Stomach (tissue), 9 donors: Measurements from ENCODE around the gene SIRT3. TPM values are rescaled to one million over a fixed set of nuclear protein-coding genes. Genes with fewer than 3 reads are reported as not detected.
"Not testable (repeated sequence)": the region's sequence is repeated elsewhere in the genome, so short reads cannot be mapped to it uniquely, and the experiment has no call there.

ENCODE experiments used
- DNase-seq, 2 donors: peaks; one replicate each; pipeline versions ENCODE4 v3.0.0 to v3.0.0-alpha.2; 2013 to 2019
- H3K27ac ChIP-seq, 5 donors: fragments of 200-600 bp in 4 of 5; sonication (generic) in 4 of 5; one replicate each; pipeline ENCODE4 v1.5.1; 2013 to 2019; ENCODE audit warnings: mild to moderate bottlenecking in 1 of 5, moderate library complexity in 1 of 5
- H3K27me3 ChIP-seq, 3 donors: fragments of 200-600 bp; sonication (generic); one replicate each; pipeline ENCODE4 v1.5.1; 2017 to 2019; ENCODE audit warnings: mixed run types in 1 of 3
- H3K36me3 ChIP-seq, 4 donors: fragments of 200-600 bp; sonication (generic); 1 replicate in 3 of 4; 2 replicates in 1 of 4; pipeline ENCODE4 v1.5.1; 2016 to 2019
- H3K4me1 ChIP-seq, 4 donors: fragments of 200-600 bp; sonication (generic); one replicate each; pipeline ENCODE4 v1.5.1; 2016 to 2019
- H3K4me3 ChIP-seq, 4 donors: fragments of 200-600 bp; sonication (generic) in 3 of 4; one replicate each; pipeline ENCODE4 v1.5.1; 2016 to 2019; ENCODE audit warnings: mild to moderate bottlenecking in 1 of 4
- H3K9me3 ChIP-seq, 4 donors: fragments of 200-600 bp; sonication (generic); one replicate each; pipeline ENCODE4 v1.5.1; 2016 to 2019
- WGBS, 5 donors: extraction: QIAGEN DNeasy Blood & Tissue Kit in 3 of 5; methylation state at CpG; one replicate each; pipeline versions ENCODE4 v1.1.5 to v1.1.7; 2013 to 2018; 5-methylcytosine and 5-hydroxymethylcytosine counted together
- intact Hi-C: fragments of 100-400 bp; cut with DNase I; formaldehyde crosslinking; loops from one replicate; pipeline ENCODE4 v1.15.1; 2023; ENCODE audit warnings: low total_unique reads
- polyA plus RNA-seq, 3 donors: library from polyadenylated mRNA; stranded (reverse); fragments of 200-250 nt; gene quantifications; one replicate each; pipeline ENCODE4 v1.2.3, GENCODE V29; 2013
- total RNA-seq, 5 donors: library from RNA; depleted of rRNA; stranded (reverse); fragments of >200 nt; gene quantifications; one replicate each; pipeline versions ENCODE4 v1.1.0 to v1.2.3, GENCODE V29; 2014 to 2016
- TF ChIP-seq, protein P1 (sequence below), 7 experiments: fragments of 450-650 bp in 4 of 7; fragments of 200-600 bp in 3 of 7; sonication (generic) in 3 of 7; IDR thresholded peaks; one replicate each; pipeline ENCODE4 v1.5.1; 2016 to 2019; ENCODE audit warnings: antibody characterized with exemption in 7 of 7, control low read depth in 2 of 7, mild to moderate bottlenecking in 1 of 7
- donor health status: healthy with polysubstance abuse.
- donor health status: Bipolar disorder and iron deficiency.
- donor health status: healthy.

The SIRT3 gene
- total and polyA plus RNA-seq, 8 donors, result 5.4 to 63.7 (median 12.3) TPM

DNA sequence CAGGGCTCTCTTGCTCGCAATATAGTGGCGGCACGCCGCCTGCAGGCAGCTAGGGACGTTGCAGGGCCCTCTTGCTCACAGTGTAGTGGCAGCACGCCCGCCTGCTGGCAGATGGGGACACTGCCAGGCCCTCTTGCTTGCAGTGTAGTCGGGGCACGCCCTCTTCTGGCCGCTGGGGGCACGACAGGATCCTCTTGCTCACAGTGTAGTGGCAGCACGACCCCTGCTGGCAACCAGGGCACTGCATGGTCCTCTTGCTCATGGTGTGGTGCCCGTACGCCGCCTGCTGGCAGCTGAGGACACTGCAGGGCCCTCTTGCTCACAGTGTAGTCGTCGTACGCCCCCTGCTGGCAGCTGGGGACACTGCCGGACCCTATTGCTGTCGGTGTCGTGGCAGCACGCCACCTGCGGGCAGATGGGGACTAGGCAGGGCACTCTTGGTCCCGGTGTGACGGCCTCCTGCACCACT, 46.3 kb downstream of the SIRT3 start:
- WGBS, 5 donors, result 55 to 70% (median 63%) methylated on average over 4 to 10 of the region's 25 CpGs
- H3K9me3 ChIP-seq, H3K27ac ChIP-seq, H3K36me3 ChIP-seq, H3K27me3 ChIP-seq, H3K4me3 ChIP-seq, intact Hi-C loops, H3K4me1 ChIP-seq: not testable (repeated sequence)
- DNase-seq, result peak in 1 of 2 donors; percentile 26
- TF ChIP-seq, protein P1, sequence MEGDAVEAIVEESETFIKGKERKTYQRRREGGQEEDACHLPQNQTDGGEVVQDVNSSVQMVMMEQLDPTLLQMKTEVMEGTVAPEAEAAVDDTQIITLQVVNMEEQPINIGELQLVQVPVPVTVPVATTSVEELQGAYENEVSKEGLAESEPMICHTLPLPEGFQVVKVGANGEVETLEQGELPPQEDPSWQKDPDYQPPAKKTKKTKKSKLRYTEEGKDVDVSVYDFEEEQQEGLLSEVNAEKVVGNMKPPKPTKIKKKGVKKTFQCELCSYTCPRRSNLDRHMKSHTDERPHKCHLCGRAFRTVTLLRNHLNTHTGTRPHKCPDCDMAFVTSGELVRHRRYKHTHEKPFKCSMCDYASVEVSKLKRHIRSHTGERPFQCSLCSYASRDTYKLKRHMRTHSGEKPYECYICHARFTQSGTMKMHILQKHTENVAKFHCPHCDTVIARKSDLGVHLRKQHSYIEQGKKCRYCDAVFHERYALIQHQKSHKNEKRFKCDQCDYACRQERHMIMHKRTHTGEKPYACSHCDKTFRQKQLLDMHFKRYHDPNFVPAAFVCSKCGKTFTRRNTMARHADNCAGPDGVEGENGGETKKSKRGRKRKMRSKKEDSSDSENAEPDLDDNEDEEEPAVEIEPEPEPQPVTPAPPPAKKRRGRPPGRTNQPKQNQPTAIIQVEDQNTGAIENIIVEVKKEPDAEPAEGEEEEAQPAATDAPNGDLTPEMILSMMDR (IDR thresholded peaks at IDR 0.05), result peak in 1 of 7 experiments; percentile 21

DNA sequence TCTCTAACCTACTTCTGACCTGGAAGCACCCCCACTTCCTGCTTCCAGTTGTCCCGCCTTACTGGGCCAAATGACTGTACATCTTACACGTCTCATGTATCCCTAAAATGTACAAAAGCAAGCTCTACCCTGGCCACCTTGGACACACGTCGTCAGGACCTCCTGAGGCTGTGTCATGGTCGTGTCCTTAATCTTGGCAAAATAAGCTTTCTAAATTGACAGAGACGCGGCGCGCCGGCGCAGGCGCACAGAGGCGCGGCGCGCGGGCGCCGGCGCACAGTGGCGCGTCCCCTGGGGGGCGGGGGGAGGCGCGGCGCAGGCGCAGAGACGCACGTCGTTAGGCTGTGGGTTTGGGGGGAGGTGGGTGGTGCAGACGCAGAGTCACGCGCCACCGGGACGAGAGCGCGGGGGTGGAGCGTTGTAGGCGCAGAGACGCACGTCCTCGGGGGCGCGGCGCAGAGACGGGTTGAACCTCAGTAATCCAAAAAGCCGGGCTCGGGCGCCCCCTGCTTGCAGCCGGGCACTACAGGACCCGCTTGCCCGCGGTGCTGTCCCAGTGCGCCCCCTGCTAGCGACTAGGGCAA, 46.9 kb downstream of the SIRT3 start:
- H3K36me3 ChIP-seq, H3K27me3 ChIP-seq, H3K27ac ChIP-seq, H3K4me3 ChIP-seq, intact Hi-C loops, H3K9me3 ChIP-seq, H3K4me1 ChIP-seq: not testable (repeated sequence)
- WGBS, 5 donors, result 80 to 85% (median 81%) methylated on average over 28 to 53 of the region's 55 CpGs
- peak in 1 of 2 donors; percentile 24 for DNase-seq

DNA sequence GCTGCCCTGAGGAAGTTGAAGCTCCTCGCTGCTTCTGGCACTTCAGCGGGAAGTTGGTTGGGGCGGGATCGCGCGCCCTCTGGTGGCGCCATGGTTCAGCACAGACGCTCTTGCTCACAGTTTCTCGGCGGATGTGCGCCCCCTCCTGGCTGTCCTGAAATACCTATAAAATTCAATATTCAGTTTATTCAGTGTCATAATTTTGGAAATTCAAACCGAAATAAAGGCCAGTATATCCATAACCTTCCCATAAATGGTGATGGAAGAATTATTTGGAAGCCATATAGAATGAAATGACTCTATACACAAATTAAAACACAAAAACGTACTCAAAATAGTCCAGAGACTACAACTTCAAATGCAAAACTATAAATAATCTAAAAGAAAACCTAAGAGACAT, 55.9 kb downstream of the SIRT3 start:
- WGBS, 5 donors, result 0% methylated on average over 1 to 4 of the region's 13 CpGs; no CpG with 5 or more reads in 1 of the 5 donors
- TF ChIP-seq, protein P1 (IDR thresholded peaks at IDR 0.05), result peak in 1 of 7 experiments; percentile 16
- H3K27me3 ChIP-seq, H3K4me3 ChIP-seq, intact Hi-C loops, H3K9me3 ChIP-seq, H3K4me1 ChIP-seq, H3K36me3 ChIP-seq, DNase-seq, H3K27ac ChIP-seq: not testable (repeated sequence)

Other genes with a start within 250 kb of the SIRT3 start
- gene SCGB1C1, start 43.3 kb downstream of the SIRT3 start, total RNA-seq, result not detected
- not detected for gene SCGB1C1, start 43.3 kb downstream of the SIRT3 start, polyA plus RNA-seq
- 10 to 100 TPM in 4 of 5 donors, 1 to 10 TPM in 1; 7.0 to 36.5 (median 25.0) TPM for gene BET1L, start 28.9 kb downstream of the SIRT3 start, total RNA-seq
- 10 to 100 TPM; 21.8 to 38.3 (median 28.1) TPM for gene BET1L, start 28.9 kb downstream of the SIRT3 start, polyA plus RNA-seq
- 100 to 1,000 TPM in 2 of 5 donors, 10 to 100 TPM in 3; 45.2 to 262 (median 72.3) TPM for gene RIC8A, start 28.6 kb downstream of the SIRT3 start, total RNA-seq
- gene RIC8A, start 28.6 kb downstream of the SIRT3 start, polyA plus RNA-seq, result 10 to 100 TPM; 39.2 to 60.8 (median 53.5) TPM
- gene PSMD13, start 634 bp upstream of the SIRT3 start, total RNA-seq, result 100 to 1,000 TPM in 2 of 5 donors, 10 to 100 TPM in 3; 36.2 to 132 (median 64.9) TPM
- 100 to 1,000 TPM; 116 to 126 (median 123) TPM for gene PSMD13, start 634 bp upstream of the SIRT3 start, polyA plus RNA-seq
- gene NLRP6, start 42.1 kb upstream of the SIRT3 start, total RNA-seq, result 1 to 10 TPM in 1 of 5 donors, under 1 TPM in 2, not detected in 2; 0.45 to 3.6 (median 0.55) TPM
- under 1 TPM in 2 of 3 donors, not detected in 1; 0.08 to 0.12 TPM for gene NLRP6, start 42.1 kb upstream of the SIRT3 start, polyA plus RNA-seq
- gene PGGHG, start 52.8 kb upstream of the SIRT3 start, total RNA-seq, result 10 to 100 TPM in 4 of 5 donors, 1 to 10 TPM in 1; 3.5 to 34.8 (median 11.9) TPM
- gene PGGHG, start 52.8 kb upstream of the SIRT3 start, polyA plus RNA-seq, result 10 to 100 TPM; 14.4 to 44.0 (median 20.7) TPM
- gene IFITM5, start 63.2 kb upstream of the SIRT3 start, total RNA-seq, result under 1 TPM in 1 of 5 donors, not detected in 4; 0.73 TPM
- gene IFITM5, start 63.2 kb upstream of the SIRT3 start, polyA plus RNA-seq, result not detected
- gene IFITM2, start 71.5 kb upstream of the SIRT3 start, total RNA-seq, result 10 to 100 TPM in 4 of 5 donors, 1 to 10 TPM in 1; 8.8 to 61.7 (median 12.9) TPM
- gene IFITM2, start 71.5 kb upstream of the SIRT3 start, polyA plus RNA-seq, result 100 to 1,000 TPM; 276 to 394 (median 344) TPM
- gene IFITM1, start 77.7 kb upstream of the SIRT3 start, total RNA-seq, result 10 to 100 TPM in 4 of 5 donors, 1 to 10 TPM in 1; 7.0 to 59.8 (median 17.3) TPM
- gene IFITM1, start 77.7 kb upstream of the SIRT3 start, polyA plus RNA-seq, result 100 to 1,000 TPM in 2 of 3 donors, 10 to 100 TPM in 1; 79.9 to 224 (median 119) TPM
- gene IFITM3, start 84.5 kb upstream of the SIRT3 start, total RNA-seq, result 100 to 1,000 TPM in 3 of 5 donors, 10 to 100 TPM in 2; 11.9 to 271 (median 127) TPM
- gene IFITM3, start 84.5 kb upstream of the SIRT3 start, polyA plus RNA-seq, result 1,000 to 10,000 TPM in 1 of 3 donors, 100 to 1,000 TPM in 2; 538 to 1,128 (median 677) TPM
- gene B4GALNT4, start 133.2 kb upstream of the SIRT3 start, total RNA-seq, result 1 to 10 TPM in 2 of 5 donors, under 1 TPM in 1, not detected in 2; 0.45 to 7.5 (median 4.2) TPM
- gene B4GALNT4, start 133.2 kb upstream of the SIRT3 start, polyA plus RNA-seq, result 1 to 10 TPM; 2.4 to 8.8 (median 4.4) TPM
- 100 to 1,000 TPM in 3 of 5 donors, 10 to 100 TPM in 2; 26.3 to 356 (median 141) TPM for gene PKP3, start 157.9 kb upstream of the SIRT3 start, total RNA-seq
- gene PKP3, start 157.9 kb upstream of the SIRT3 start, polyA plus RNA-seq, result 10 to 100 TPM; 31.1 to 94.5 (median 41.7) TPM
- gene SIGIRR, start 178.7 kb upstream of the SIRT3 start, total RNA-seq, result 100 to 1,000 TPM in 3 of 5 donors, 10 to 100 TPM in 2; 11.4 to 325 (median 110) TPM
- gene SIGIRR, start 178.7 kb upstream of the SIRT3 start, polyA plus RNA-seq, result 100 to 1,000 TPM; 110 to 227 (median 164) TPM
- gene ANO9, start 205.7 kb upstream of the SIRT3 start, total RNA-seq, result 100 to 1,000 TPM in 1 of 5 donors, 10 to 100 TPM in 3, 1 to 10 TPM in 1; 5.7 to 208 (median 40.2) TPM
- gene ANO9, start 205.7 kb upstream of the SIRT3 start, polyA plus RNA-seq, result 10 to 100 TPM in 2 of 3 donors, 1 to 10 TPM in 1; 9.8 to 37.6 (median 12.8) TPM
- gene PTDSS2, start 213.9 kb upstream of the SIRT3 start, total RNA-seq, result 100 to 1,000 TPM in 2 of 5 donors, 10 to 100 TPM in 3; 16.5 to 264 (median 59.0) TPM
- gene PTDSS2, start 213.9 kb upstream of the SIRT3 start, polyA plus RNA-seq, result 10 to 100 TPM; 11.6 to 24.3 (median 22.3) TPM